Neuronal stem cell (in vitro differentiated cells): ENCODE data around the gene HID1. TPM values are rescaled to one million over a fixed set of nuclear protein-coding genes. Genes with fewer than 3 reads are reported as not detected.
A peak's percentile ranks its signal among the peaks of the same experiment; 100 is the strongest.

ENCODE experiments used
- DNase-seq: peaks from one replicate; pipeline ENCODE4 v3.0.0-alpha.2; 2013; ENCODE audit warnings: low spot score
- H2AFZ ChIP-seq: one replicate; pipeline ENCODE4 v1.6.1; 2013; ENCODE audit warnings: mild to moderate bottlenecking, low read length, inconsistent platforms
- H2AK5ac ChIP-seq: 2 replicates; pipeline ENCODE4 v1.6.1; 2013; ENCODE audit warnings: low read depth, mild to moderate bottlenecking, inconsistent platforms, low read length, moderate library complexity, mixed read lengths
- H2BK120ac ChIP-seq: 2 replicates; pipeline ENCODE4 v1.6.1; 2013; ENCODE audit warnings: low read depth, mild to moderate bottlenecking, inconsistent platforms, low read length, moderate library complexity, mixed read lengths
- H2BK12ac ChIP-seq: one replicate; pipeline ENCODE4 v1.6.1; 2013; ENCODE audit warnings: low read length, inconsistent platforms
- H2BK15ac ChIP-seq: 2 replicates; pipeline ENCODE4 v1.6.1; 2013; ENCODE audit warnings: mild to moderate bottlenecking, low read length, inconsistent platforms, mixed read lengths
- H2BK5ac ChIP-seq: one replicate; pipeline ENCODE4 v1.6.1; 2013; ENCODE audit warnings: inconsistent platforms, mild to moderate bottlenecking, low read length, moderate library complexity
- H3K14ac ChIP-seq: one replicate; pipeline ENCODE4 v1.6.1; 2013; ENCODE audit warnings: low read length, inconsistent platforms
- H3K18ac ChIP-seq: 2 replicates; pipeline ENCODE4 v1.6.1; 2013; ENCODE audit warnings: low read length, inconsistent platforms
- H3K23ac ChIP-seq: 2 replicates; pipeline ENCODE4 v1.6.1; 2013; ENCODE audit warnings: low read depth, mild to moderate bottlenecking, mixed read lengths, low read length, inconsistent platforms; ENCODE audit not compliant: poor library complexity
- H3K27ac ChIP-seq: replicated peaks from 3 replicates; pipeline ENCODE4 v1.5.1; 2013; ENCODE audit warnings: low read length, inconsistent platforms
- H3K27me3 ChIP-seq, 3 experiments: 2 replicates each; pipeline ENCODE4 v1.6.1; 2013; ENCODE audit warnings: low read length in 3 of 3, mild to moderate bottlenecking in 2 of 3, inconsistent platforms in 1 of 3, low read depth in 1 of 3, mixed read lengths in 1 of 3, moderate library complexity in 1 of 3; ENCODE audit not compliant: control insufficient read depth in 3 of 3, insufficient read depth in 3 of 3
- H3K36me3 ChIP-seq, 2 donors: replicated peaks in 1 of 2; 2 replicates each; pipeline ENCODE4 v1.6.1; 2013; ENCODE audit warnings: low read length in 2 of 2; ENCODE audit not compliant: control insufficient read depth in 2 of 2, insufficient read depth in 2 of 2
- H3K4ac ChIP-seq: 2 replicates; pipeline ENCODE4 v1.6.1; 2013; ENCODE audit warnings: inconsistent platforms, mild to moderate bottlenecking, low read length, moderate library complexity
- H3K4me1 ChIP-seq, 2 donors: 1 replicate in 1 of 2; 2 replicates in 1 of 2; pipeline ENCODE4 v1.6.1; 2013; ENCODE audit warnings: low read length in 2 of 2, low read depth in 1 of 2; ENCODE audit not compliant: control insufficient read depth in 2 of 2, insufficient read depth in 1 of 2
- H3K4me2 ChIP-seq: one replicate; pipeline ENCODE4 v1.6.1; 2013; ENCODE audit warnings: mild to moderate bottlenecking, low read length, inconsistent platforms; ENCODE audit not compliant: insufficient read depth, poor library complexity, severe bottlenecking
- H3K4me3 ChIP-seq, 2 donors: 2 replicates each; pipeline ENCODE4 v1.5.1; 2013; ENCODE audit warnings: low read length in 2 of 2, mild to moderate bottlenecking in 2 of 2, inconsistent platforms in 1 of 2, moderate library complexity in 1 of 2
- H3K79me1 ChIP-seq: one replicate; pipeline ENCODE4 v1.6.1; 2013; ENCODE audit warnings: low read depth, mild to moderate bottlenecking, inconsistent platforms, low read length, moderate library complexity
- H3K9ac ChIP-seq: one replicate; pipeline ENCODE4 v1.6.1; 2013; ENCODE audit warnings: mild to moderate bottlenecking, low read depth, low read length, inconsistent platforms; ENCODE audit not compliant: poor library complexity
- H3K9me3 ChIP-seq, 2 donors: replicated peaks in 1 of 2; 2 replicates each; pipeline versions ENCODE3 to v1.6.1; 2013; ENCODE audit warnings: low read length in 2 of 2, mild to moderate bottlenecking in 2 of 2, inconsistent platforms in 1 of 2, low read depth in 1 of 2, mixed read lengths in 1 of 2, moderate library complexity in 1 of 2; ENCODE audit not compliant: control insufficient read depth in 2 of 2, insufficient read depth in 1 of 2
- H4K8ac ChIP-seq: one replicate; pipeline ENCODE4 v1.6.1; 2013; ENCODE audit warnings: low read depth, mild to moderate bottlenecking, inconsistent platforms, low read length, moderate library complexity
- H4K91ac ChIP-seq: one replicate; pipeline ENCODE4 v1.6.1; 2013; ENCODE audit warnings: low read length, low read depth, mild to moderate bottlenecking, inconsistent platforms; ENCODE audit not compliant: poor library complexity
- WGBS, 2 donors: extraction: QIAGEN DNeasy Blood & Tissue Kit; methylation state at CpG; one replicate each; pipeline ENCODE4 v1.1.7; 2013; ENCODE audit warnings: missing lambda C conversion rate in 2 of 2, mixed read lengths in 1 of 2; ENCODE audit not compliant: insufficient read length in 2 of 2, insufficient replicate concordance in 1 of 2; ENCODE audit errors: extremely low coverage in 2 of 2; 5-methylcytosine and 5-hydroxymethylcytosine counted together
- polyA plus RNA-seq, 2 experiments: library from polyadenylated mRNA; stranded (reverse); fragments of 200-250 nt; gene quantifications; one replicate each; pipeline ENCODE4 v1.2.3, GENCODE V29; 2013

Gene HID1
- 8.1 TPM for polyA plus RNA-seq (2013, experiment 1 of 2)
- polyA plus RNA-seq (2013, experiment 2 of 2), result 7.5 TPM

GRCh38 chr17:74972107-74972972 is at the start of gene HID1:
Gene HID1 (minus strand): TSS chr17:74972759. CDS start chr17:74972656, 103 bp downstream.
- no peak within 1 kb of the TSS for H3K27ac ChIP-seq
- peak within 1 kb of the TSS; percentile 44 to 90 for H3K4me3 ChIP-seq
- H2AFZ ChIP-seq, result peak within 1 kb of the TSS; percentile 91
- no peaks in the 10 kb centered on the region for H3K36me3 ChIP-seq
- WGBS, 2 donors, result no CpG with 5 or more reads among the region's 95 CpGs
- no peak within 1 kb of the TSS for H2BK5ac ChIP-seq
- no peaks in the 10 kb centered on the region for H3K9me3 ChIP-seq
- peak within 1 kb of the TSS; percentile 37 for H3K4ac ChIP-seq
- H2AK5ac ChIP-seq, result peak within 1 kb of the TSS; percentile 10
- H3K4me2 ChIP-seq, result peak within 1 kb of the TSS; percentile 100
- no peak within 1 kb of the TSS for H4K91ac ChIP-seq
- H3K9ac ChIP-seq, result peak within 1 kb of the TSS; percentile 84
- no peak within 1 kb of the TSS for H2BK120ac ChIP-seq
- peaks cover 2 to 57% (median 45%) of the 10 kb centered on the region in 3 experiments for H3K27me3 ChIP-seq
- H4K8ac ChIP-seq, result no peak within 1 kb of the TSS
- H2BK15ac ChIP-seq, result peak within 1 kb of the TSS; percentile 58
- DNase-seq, result peak; percentile 68
- H3K23ac ChIP-seq, result peak within 1 kb of the TSS; percentile 20
- H3K79me1 ChIP-seq, result peaks cover 2% of the 10 kb centered on the region
- H3K18ac ChIP-seq, result peak within 1 kb of the TSS; percentile 96
- H2BK12ac ChIP-seq, result no peak within 1 kb of the TSS
- H3K4me1 ChIP-seq, result peaks cover 5 to 6% of the 10 kb centered on the region in 2 donors
- H3K14ac ChIP-seq, result no peak within 1 kb of the TSS

GRCh38 chr17:75020331-75021110 is 48.0 kb upstream of the HID1 start:
- Histone ChIP-seq H3K4me1 (no peaks in the 10 kb centered on the region), H3K4me2 (no peak overlapping the region), H3K79me1 (no peaks in the 10 kb centered on the region), H2AK5ac (no peak overlapping the region), H4K8ac (no peak overlapping the region), H3K27ac (no peak overlapping the region), H3K23ac (no peak overlapping the region), H3K4me3 (no peak overlapping the region), H2AFZ (no peak overlapping the region), H2BK5ac (no peak overlapping the region), H3K27me3 (no peaks in the 10 kb centered on the region), H4K91ac (no peak overlapping the region), H3K9ac (no peak overlapping the region), H3K18ac (no peak overlapping the region), H3K36me3 (peaks cover 30 to 53% of the 10 kb centered on the region in 2 donors), H3K4ac (no peak overlapping the region), H2BK12ac (no peak overlapping the region), H3K9me3 (peaks cover 0 to 2% of the 10 kb centered on the region in 2 donors), H2BK120ac (no peak overlapping the region), H3K14ac (no peak overlapping the region), H2BK15ac (no peak overlapping the region)
- no CpG with 5 or more reads among the region's 19 CpGs for WGBS, 2 donors
- DNase-seq, result no peak

- H2AK5ac ChIP-seq, result no peak overlapping the region
- H2BK120ac ChIP-seq, result no peak overlapping the region
- H3K27ac ChIP-seq, result no peak overlapping the region
- H3K27me3 ChIP-seq, result no peaks in the 10 kb centered on the region
- no peaks in the 10 kb centered on the region for H3K79me1 ChIP-seq
- H3K4me2 ChIP-seq, result no peak overlapping the region
- H3K23ac ChIP-seq, result no peak overlapping the region
- H2BK15ac ChIP-seq, result no peak overlapping the region
- H3K4ac ChIP-seq, result no peak overlapping the region
- peaks cover 0 to 2% of the 10 kb centered on the region in 2 donors for H3K9me3 ChIP-seq
- no peak overlapping the region for H3K14ac ChIP-seq
- H2AFZ ChIP-seq, result no peak overlapping the region
- no peak overlapping the region for H2BK5ac ChIP-seq
- H2BK12ac ChIP-seq, result no peak overlapping the region
- H4K8ac ChIP-seq, result no peak overlapping the region
- H3K36me3 ChIP-seq, result peaks cover 30 to 57% of the 10 kb centered on the region in 2 donors
- H3K18ac ChIP-seq, result no peak overlapping the region
- no peak for DNase-seq
- no peaks in the 10 kb centered on the region for H3K4me1 ChIP-seq
- no peak overlapping the region for H3K4me3 ChIP-seq
- H4K91ac ChIP-seq, result no peak overlapping the region
- no CpG with 5 or more reads among the region's 3 CpGs for WGBS, 2 donors
- no peak overlapping the region for H3K9ac ChIP-seq
Observed at GRCh38 chr17:75019710-75020109, 47.2 kb upstream of the HID1 start.

- Histone ChIP-seq H3K27me3 (no peaks in the 10 kb centered on the region), H4K91ac (no peak overlapping the region), H3K9ac (peak overlapping the region; percentile 27), H2BK5ac (no peak overlapping the region), H2AK5ac (no peak overlapping the region), H3K4me2 (no peak overlapping the region), H3K18ac (no peak overlapping the region), H2AFZ (no peak overlapping the region), H3K9me3 (peaks cover 0 to 2% of the 10 kb centered on the region in 2 donors), H3K23ac (no peak overlapping the region), H3K36me3 (peaks cover 30 to 58% of the 10 kb centered on the region in 2 donors), H2BK15ac (no peak overlapping the region), H3K4me3 (no peak overlapping the region), H3K27ac (no peak overlapping the region), H3K79me1 (no peaks in the 10 kb centered on the region), H2BK120ac (no peak overlapping the region), H2BK12ac (no peak overlapping the region), H4K8ac (no peak overlapping the region), H3K4ac (no peak overlapping the region), H3K14ac (no peak overlapping the region), H3K4me1 (no peaks in the 10 kb centered on the region)
- no CpG with 5 or more reads among the region's 5 CpGs for WGBS, 2 donors
- DNase-seq, result no peak
Observed at GRCh38 chr17:75019146-75019545, 46.6 kb upstream of the HID1 start.
